GM18517 (cell line): ENCODE measurements around the gene ESR1.
A peak's percentile ranks its signal among the peaks of the same experiment; 100 is the strongest.
"Not testable (repeated sequence)": the region's sequence is repeated elsewhere in the genome, so short reads cannot be mapped to it uniquely, and the experiment has no call there.

Experiments used
- ATAC-seq: cut with Tn5 transposase; IDR thresholded peaks from one replicate; pipeline ENCODE4 v1.9.1; 2021; ENCODE audit warnings: mild to moderate bottlenecking, moderate library complexity; ENCODE audit not compliant: unreplicated experiment

The ESR1 gene

DNA sequence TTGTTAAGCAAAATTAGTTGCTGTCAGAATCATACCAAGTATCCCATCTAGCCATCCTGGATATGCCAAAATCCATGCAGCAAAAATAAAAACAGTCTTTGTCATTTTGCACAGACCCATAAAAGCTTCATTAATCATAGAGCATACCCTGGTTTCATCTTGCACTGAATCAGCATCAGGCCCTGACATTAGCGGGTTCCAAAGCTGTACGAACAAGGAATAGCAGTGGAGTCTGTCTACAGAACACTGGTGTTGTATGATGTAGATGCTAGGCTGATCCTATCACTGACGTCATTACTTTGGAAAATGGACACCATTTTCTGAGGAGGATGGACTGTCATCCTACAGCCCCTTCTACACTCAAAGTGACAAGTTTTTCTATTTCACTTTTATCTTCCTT lies 315.6 kb downstream of the ESR1 start:
- no peak for ATAC-seq

DNA sequence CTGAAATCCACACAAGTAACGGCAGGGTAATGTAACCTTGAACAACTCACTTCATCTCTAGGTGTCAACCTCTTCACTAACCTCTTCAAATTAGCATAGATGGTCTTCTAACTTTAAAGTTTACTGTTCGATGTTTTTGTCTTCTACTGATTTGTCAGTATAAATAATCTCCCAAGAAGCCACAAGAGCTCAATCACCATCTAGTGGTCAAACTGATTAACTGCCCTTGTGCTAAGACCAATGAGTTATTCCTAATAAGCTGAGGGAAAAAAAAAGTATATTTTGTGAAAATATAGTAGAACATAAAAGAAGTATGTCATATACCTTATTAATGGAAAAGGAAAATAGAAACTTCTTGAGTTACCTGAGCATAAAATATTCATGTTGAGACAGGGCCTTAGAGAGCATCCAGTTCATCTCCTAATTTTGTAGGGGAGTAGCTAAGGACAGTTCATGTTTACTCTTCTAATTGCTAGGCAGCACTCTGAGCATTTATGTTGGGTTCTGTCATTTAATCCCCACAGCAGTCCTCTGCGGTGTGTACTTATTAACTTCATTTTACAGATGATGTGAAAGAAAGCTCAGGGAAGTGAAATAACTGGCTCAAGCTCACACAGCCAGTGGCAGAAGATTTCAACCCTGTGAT lies 317.1 kb downstream of the ESR1 start:
- peak; percentile 82 for ATAC-seq

DNA sequence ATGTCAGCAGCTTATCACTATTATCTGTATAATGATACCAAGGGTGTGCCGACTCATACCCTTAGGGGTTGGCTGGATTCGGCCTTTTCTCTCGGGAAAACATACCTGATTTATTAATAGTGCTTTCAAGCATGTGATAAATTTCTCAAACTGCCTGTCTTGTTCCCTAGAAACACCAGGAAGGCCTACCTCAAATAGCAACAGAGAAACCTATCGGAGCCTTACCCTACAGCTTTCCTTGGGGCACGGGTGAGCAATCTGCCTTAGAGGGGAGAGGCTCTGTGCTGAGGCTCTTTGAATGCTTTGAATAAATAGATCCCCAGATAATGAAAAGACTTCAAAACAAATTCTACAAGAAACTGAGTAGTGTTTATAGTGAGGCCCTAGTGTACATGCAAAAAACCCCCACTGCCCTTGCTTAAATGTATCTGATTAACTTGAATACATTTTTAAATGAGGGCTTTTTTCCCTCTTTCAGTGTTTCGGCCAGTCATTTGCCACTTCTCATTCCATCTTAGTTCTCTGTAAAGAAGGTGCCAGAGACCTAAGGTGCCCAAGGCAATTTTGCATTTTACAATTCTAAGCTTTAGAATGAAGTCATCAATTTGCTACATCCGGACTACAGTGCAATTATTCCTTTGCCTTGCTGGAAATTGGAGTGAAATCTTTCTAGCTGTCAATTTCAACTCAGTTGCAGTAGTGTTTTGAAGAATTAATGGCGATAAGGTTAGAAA lies 320.1 kb downstream of the ESR1 start:
- ATAC-seq, result no peak

DNA sequence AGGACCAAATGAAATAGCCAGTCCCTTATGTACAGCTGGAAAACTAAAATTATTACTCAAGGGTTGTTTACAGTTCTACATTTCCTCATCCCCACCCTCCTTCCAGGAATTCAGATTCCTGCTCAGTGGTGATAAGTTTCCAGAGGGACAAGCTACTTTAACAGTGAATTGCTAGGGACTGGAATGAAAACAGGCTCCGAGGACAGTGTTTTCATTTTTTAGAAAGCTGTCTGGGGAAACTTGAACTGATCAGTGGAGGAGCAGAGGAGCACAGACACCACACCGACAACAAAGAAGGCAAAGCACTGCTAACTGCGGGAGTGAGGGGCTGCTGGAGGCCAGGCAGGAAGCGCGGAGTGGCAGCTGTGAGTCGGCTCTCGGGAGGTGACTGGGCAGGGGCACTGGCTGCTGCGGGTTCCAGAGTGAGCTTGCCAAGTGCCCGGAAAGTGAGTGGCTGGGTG lies 322.2 kb downstream of the ESR1 start:
- no peak for ATAC-seq

DNA sequence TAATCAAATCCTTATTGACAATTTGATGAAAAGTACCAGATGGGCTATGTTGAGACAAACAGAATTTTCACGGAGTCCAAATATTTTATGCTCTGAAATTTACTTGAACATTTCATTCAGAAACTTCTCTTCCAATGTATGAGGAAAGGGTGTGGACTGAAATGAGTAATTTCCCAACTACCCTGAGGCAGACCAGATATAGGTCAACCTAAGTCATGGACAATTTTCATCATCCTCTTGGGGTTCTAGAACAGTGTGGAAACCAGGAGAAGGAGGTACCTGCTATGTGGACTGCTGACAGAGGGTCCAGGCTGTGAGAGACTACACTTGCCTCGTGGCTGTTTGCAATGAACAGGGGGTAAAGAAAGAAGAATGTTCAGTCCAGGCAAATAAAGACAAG lies 323.0 kb downstream of the ESR1 start:
- ATAC-seq, result no peak

DNA sequence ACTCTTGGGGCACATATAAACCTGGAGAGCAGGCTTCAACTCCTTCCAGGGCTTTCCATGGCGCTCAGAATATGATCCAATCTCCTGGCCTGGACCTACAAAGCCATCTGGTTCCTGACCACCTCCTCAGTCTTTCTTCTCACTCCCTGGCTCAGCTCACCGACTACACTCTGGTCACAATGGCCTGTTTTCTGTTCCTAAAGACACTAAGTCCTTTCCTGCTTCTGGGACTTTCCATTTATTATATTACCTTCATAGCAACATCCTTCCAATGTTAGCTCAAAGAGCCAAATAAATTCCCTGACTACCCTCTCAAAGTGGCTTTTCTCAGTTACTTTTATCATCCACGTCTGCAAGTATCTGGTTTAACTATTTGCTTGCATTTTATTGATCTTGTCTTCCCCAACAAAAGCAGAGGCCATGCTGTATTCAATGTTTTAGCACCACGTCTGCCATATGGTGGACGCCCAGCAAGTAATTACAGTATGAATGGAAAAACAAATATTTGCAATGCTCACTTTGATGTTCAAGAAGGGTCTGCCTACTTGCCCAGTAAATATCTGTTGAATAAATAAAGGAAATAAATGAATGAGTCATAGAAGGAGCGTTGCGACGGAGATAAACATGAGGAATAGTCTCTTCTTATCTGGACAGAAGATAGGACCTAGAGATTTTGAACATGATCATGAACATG lies 328.4 kb downstream of the ESR1 start:
- no peak for ATAC-seq

DNA sequence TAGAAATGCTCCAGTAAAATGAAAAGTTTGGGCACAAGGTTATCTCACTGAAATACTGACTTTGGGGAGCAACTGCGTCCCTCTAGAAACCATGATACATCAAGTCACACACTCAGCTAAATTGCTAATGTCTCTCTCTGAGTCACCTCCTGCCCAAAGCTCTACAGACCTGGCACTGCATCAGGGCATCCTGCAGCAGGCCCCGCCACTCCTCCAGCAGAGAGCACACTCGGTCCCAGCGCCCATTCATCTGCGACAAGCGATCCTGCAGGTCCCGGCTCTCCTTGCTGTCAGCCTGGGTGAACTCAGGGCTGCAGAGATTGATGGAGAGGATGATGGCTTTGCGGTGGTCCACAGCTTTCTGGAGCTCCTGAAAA lies 329.0 kb downstream of the ESR1 start:
- no peak for ATAC-seq

DNA sequence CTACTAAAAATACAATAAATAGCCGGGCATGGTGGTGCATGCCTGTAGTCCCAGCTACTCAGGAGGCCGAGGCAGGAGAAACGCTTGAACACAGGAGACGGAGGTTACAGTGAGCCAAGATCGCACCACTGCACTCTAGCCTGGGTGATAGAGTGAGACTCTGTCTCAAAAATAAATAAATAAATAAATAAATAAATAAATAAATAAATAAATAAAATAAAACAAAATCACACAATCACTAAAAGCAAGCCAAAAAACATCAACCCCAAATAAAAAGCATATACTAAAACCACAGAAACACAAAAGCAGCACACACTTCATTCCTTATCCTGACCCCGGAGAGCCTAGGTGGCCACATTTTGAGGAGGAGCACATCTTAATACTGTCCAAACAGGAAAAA lies 330.9 kb downstream of the ESR1 start:
- ATAC-seq, result not testable (repeated sequence)

DNA sequence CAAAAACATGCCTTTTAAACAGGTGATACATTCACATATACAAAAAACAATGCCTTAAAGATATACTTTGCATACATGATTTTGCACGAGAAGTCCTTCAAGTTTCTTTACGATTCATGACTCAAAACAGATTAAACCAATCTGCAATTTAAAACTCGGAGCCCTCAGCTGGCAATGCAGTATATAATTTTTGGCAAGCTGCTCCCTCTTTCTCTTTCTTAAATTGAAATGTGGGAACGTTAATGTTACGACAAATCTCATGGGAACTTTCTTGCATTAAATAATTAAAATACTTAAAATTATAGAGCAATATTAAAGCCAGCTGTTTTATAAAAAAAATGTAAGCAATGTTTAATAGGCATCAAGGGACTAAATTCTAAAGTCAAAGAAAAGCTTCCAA lies 334.6 kb downstream of the ESR1 start:
- ATAC-seq, result no peak

DNA sequence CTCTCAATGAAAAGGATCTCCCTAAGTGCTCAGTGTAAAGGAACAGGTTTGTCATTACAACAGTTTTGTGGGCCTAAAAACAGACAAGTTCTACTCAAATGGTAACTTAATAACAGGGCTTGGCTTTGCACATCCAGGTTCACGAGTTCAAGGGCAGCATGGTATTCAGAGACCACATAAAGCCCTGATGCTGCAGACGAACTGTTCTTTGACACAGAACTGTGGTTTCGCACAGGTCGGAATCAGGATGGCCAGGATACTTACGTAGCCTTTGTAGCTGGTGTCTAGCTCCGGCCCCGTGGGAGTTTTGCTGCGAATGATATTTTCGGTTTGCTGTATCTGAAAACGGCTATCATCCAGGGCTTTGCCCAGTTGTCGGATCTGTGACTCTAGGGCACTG lies 335.9 kb downstream of the ESR1 start:
- no peak for ATAC-seq

DNA sequence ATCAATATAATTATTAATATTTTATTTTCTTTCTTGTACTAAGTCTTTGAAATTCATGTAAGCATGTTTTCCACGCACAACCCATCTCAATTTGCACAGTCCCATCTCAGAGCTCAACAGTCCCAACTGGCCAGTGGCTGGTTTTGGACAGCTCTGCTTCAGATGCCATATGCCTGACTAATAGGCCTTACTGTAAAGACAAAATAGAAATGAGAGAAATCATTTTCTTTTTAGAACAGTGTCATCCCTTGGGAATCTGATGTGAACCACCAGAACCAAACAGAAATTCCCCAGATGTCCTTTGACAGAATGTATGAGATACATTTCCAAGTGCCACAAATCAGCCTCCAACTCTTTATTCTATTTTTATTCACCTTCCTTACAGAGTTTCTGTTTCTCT lies 338.9 kb downstream of the ESR1 start:
- ATAC-seq, result no peak

DNA sequence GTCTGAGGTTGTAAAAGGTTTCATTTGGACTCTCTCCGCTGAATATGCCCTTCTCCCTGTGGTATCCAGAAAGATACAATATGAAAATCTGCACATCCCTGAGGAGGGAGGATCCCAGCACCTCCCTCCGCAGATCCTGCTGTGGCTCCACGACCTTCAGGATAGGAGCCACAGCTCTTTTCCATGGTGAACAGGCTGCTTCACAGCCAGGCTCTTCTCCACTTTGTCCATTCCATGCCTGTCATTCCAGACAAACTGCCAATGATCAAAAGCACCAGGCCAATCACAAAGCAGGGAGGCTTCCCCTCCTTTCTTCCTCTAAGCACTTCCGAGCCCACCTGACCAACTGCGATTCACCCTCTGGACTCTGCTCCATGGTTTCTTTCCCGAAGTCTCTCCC lies 339.8 kb downstream of the ESR1 start:
- ATAC-seq, result no peak

DNA sequence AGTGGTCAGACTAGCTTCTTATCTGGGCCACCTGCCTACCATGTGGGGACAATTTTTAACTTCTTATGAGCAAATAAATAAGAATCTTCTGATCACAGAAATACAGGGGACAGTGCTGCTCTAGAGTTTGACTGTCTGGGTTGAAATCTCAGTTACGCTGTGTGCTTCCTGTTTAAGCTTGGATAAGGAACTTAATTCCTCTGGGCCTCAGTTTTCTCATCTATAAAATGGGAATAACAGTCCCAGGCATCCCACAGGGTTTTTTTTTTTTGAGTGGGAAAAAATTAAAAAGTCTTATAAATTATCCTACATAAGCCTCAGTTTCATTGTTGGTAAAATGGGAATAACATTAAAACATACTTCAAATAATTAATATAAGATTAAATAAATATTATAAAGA lies 340.9 kb downstream of the ESR1 start:
- ATAC-seq, result no peak

DNA sequence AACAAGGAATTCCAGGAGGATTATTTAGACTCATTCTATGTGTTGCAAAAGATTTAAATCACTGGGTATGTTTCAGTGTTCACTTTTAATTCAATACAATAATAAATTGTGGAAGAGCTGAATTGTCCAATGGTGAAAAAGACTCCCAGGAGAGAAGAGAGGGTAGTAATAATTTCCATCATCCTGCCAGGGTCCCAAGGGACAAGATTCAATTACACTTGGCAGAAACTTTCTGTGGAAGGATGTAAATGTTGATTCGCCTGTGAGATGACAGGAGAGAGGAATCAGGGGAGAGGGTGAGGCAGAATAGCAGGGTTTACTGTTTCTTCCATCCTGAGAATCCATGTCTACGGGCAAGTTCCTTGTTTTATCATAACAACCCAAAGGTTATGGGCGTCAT lies 342.7 kb downstream of the ESR1 start:
- no peak for ATAC-seq

DNA sequence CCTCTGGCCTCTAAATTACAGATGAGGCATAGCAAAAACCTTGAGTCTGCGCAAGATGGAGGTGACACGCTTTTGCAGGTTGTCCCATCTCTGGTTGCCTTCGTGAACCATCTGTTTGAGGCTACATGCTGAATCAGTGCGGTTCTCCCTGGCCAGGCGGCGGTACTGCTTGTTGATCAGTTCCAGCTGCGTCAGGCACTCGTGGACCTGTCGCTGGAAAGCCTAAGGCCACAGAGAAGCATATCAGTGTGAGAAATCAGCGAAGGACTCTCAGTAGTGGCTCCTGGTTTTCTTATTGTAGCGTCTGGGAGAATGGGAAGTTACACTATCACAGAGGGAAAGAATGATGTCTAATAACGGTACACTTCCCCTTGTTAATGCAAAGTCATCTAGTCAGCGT lies 344.4 kb downstream of the ESR1 start:
- ATAC-seq, result no peak

DNA sequence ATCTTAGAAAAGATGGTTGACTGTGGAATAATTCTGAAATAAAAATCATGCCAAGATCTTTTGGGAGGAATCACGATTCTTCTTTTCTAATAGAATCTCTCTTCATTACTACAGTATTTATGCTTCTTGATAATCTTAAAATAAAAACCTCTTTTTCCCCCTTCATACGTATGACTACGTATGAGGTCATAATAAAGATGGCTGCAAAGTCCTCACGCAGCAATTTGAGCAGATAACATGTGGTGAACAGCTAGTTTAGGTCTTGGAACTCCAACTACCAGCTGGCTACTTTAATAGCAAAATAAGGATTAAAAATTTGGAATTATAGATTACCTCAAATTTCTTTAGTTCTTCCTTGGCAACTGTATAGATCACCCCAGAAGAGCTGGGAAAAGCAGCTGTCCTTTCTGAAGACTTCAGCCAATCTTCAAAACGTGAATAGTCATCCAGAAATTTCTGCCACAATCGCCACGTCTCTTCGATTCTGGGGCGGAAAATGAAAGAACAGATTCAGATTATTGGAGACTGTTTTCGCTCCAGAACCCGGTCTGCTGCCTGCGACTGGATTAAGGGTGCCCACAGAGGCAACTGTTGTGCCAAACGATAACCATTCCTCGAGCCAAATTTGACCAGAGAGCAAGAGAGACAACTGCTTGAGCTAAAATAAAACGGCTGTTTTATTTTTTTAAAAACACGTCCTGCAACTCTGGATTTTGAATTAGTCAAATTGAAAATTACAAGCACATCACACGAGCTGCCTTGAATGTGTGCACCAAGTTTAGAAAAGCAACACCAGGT lies 347.3 kb downstream of the ESR1 start:
- ATAC-seq, result no peak

DNA sequence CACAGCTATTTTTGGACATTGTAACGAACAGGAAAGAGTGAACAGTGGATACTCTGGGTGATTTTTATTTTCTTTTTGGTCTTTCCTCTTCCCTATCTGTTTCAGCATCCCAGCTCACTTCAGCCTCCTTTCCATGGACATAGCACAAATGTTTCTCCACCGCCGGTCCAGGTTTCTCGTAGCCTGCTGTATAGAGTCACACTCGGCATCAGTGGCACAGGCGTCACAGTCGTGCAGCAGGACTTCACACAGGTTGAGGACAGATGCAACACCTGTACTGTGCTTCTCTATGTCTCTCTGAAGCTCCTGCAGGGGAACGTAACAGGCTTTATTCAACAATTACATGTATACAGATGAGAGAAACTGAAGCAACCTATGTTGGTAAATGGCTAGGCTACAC lies 348.3 kb downstream of the ESR1 start:
- no peak for ATAC-seq

DNA sequence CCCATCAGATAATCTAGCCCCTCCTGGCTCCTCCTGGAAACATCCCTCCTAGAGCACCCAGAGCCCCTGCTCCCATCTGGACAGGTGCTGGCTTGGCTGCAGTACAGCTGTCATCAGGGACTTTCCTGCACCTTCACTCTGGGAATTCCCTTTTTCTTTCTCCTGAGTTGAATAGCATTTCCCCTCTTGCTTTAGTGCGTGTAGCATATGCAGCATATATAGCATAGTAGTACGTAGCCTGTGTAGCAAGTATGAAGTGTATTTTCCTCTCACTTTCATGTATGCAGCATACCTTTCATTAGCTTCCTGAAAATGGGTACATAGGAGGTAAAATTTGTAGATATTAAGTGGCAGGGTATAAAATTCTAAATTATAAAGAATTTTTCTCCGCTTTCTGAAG lies 352.9 kb downstream of the ESR1 start:
- ATAC-seq, result peak; percentile 89

DNA sequence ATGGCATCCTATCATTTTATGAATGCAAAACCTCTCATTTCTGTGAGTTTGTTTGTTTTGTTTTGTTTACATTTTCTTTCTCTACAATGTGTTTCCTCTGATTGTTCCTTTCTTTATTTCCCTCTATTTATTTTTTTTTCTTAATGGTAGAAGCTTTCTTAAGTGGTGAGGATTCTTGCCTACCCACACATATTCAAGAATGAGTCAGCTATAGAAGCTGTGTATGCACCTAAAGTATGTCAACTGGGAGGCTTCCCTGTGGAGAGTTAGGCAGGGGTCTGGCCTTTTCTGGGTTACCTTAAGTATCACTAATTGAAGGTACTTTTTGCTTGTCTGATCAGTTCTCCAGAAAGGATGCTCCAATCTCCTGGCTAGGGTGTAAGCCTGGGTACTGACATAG lies 354.0 kb downstream of the ESR1 start:
- no peak for ATAC-seq

DNA sequence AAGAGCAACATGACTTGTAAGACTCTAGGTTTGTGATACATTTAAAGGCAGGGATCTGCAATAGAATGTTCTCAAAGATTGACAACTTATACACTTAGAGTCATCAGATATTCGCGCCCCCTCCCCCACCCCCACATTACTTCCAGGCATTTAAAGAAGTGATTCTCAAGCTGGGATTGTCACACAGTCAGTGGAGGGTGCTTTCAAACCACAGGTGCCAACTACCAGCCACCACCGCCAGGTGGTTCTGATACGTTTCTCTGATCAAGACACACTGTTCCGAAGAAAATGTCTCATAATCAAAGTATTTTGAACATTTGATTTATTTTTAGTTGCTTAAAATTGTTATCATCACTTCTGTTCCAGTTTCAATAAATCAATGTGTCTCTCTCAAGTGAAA lies 357.5 kb downstream of the ESR1 start:
- ATAC-seq, result no peak

DNA sequence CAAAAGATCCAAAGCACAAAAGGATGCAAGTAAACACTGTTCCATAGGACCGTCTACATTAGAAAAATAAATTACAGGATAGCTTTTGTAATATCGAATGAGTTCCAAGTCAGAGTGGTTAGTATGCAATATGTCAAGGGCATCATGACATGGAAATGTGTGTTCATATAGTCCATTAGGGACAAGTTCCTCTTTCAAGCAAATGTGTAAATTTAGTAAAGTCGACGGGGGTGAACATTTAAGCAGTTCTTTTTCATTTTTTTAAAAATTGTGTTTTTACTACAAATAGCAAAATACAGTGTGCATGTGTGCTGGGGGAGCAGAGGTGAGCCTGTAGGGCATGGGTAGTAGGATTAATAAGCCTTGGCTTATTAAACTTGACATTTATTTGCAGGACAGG lies 359.0 kb downstream of the ESR1 start:
- ATAC-seq, result no peak
